WTC11 (cell line): ENCODE results near the gene EEF2KMT. TPM values are rescaled to one million over a fixed set of nuclear protein-coding genes. Genes with fewer than 3 reads are reported as not detected.
"Not testable (repeated sequence)": the region's sequence is repeated elsewhere in the genome, so short reads cannot be mapped to it uniquely, and the experiment has no call there.

Source experiments
- ATAC-seq: fragments of 200-7000 bp; cut with Tn5 transposase; 2 replicates; pipeline ENCODE4 v1.10.0; 2021; ENCODE audit warnings: mild to moderate bottlenecking, moderate library complexity
- CTCF ChIA-PET: fragments of 300-600 bp; sonication (Branson Sonifier 250); formaldehyde crosslinking; loops from one replicate; lab custom pipeline; 2021; ENCODE audit warnings: antibody characterized with exemption; lab: Charles Lee
- POLR2A ChIA-PET: fragments of 350-600 bp; sonication (Branson Sonifier 250); formaldehyde crosslinking; loops from one replicate; lab custom pipeline; 2021; ENCODE audit warnings: antibody characterized with exemption; lab: Charles Lee
- DNase-seq: peaks from one replicate; pipeline ENCODE4 v3.0.0; 2021; ENCODE audit warnings: low spot score
- H3K27ac Mint-ChIP-seq: 2 replicates; pipeline ENCODE4 v1.8.0; 2021; ENCODE audit warnings: mixed read lengths
- H3K27me3 Mint-ChIP-seq: 2 replicates; pipeline ENCODE4 v1.8.0; 2021; ENCODE audit warnings: low read depth, mild to moderate bottlenecking, moderate library complexity, mixed read lengths
- H3K36me3 Mint-ChIP-seq: 2 replicates; pipeline ENCODE4 v1.8.0; 2021; ENCODE audit warnings: mixed read lengths
- H3K4me1 Mint-ChIP-seq: 2 replicates; pipeline ENCODE4 v1.8.0; 2022; ENCODE audit warnings: mixed read lengths
- H3K4me3 Mint-ChIP-seq: 2 replicates; pipeline ENCODE4 v1.8.0; 2021; ENCODE audit warnings: mild to moderate bottlenecking, moderate library complexity, mixed read lengths
- H3K9me3 Mint-ChIP-seq: 2 replicates; pipeline ENCODE4 v1.8.0; 2021; ENCODE audit warnings: mixed read lengths
- ATF3 ChIP-seq: sonication (generic); formaldehyde crosslinking; conservative IDR thresholded peaks from 2 replicates; pipeline ENCODE4 v1.8.1; 2022; ENCODE audit warnings: mild to moderate bottlenecking, missing genetic modification reagents
- ETV6 ChIP-seq: sonication (generic); formaldehyde crosslinking; IDR thresholded peaks from 2 replicates; pipeline ENCODE4 v1.8.1; 2022; ENCODE audit warnings: mild to moderate bottlenecking, missing genetic modification reagents
- GABPB1 ChIP-seq: sonication (generic); formaldehyde crosslinking; IDR thresholded peaks from 2 replicates; pipeline ENCODE4 v1.8.1; 2023; ENCODE audit warnings: mild to moderate bottlenecking, missing genetic modification reagents
- IRF1 ChIP-seq: sonication (generic); formaldehyde crosslinking; IDR thresholded peaks from 2 replicates; pipeline ENCODE4 v1.8.0; 2023; ENCODE audit warnings: missing genetic modification reagents
- MAX ChIP-seq: sonication (generic); formaldehyde crosslinking; IDR thresholded peaks from 2 replicates; pipeline ENCODE4 v1.8.0; 2022; ENCODE audit warnings: mild to moderate bottlenecking, missing genetic modification reagents
- TEAD1 ChIP-seq: sonication (generic); formaldehyde crosslinking; IDR thresholded peaks from 2 replicates; pipeline ENCODE4 v1.8.0; 2022; ENCODE audit warnings: mild to moderate bottlenecking, missing genetic modification reagents
- TEAD4 ChIP-seq: sonication (generic); formaldehyde crosslinking; IDR thresholded peaks from 2 replicates; pipeline ENCODE4 v1.8.0; 2022; ENCODE audit warnings: mild to moderate bottlenecking, missing genetic modification reagents
- TP53 ChIP-seq: sonication (generic); formaldehyde crosslinking; IDR thresholded peaks from 2 replicates; pipeline ENCODE4 v1.8.1; 2023; ENCODE audit warnings: mild to moderate bottlenecking, missing genetic modification reagents
- ZNF121 ChIP-seq: sonication (generic); formaldehyde crosslinking; IDR thresholded peaks from 2 replicates; pipeline ENCODE4 v1.8.0; 2023; ENCODE audit warnings: missing genetic modification reagents
- ZNF281 ChIP-seq: sonication (generic); formaldehyde crosslinking; IDR thresholded peaks from 2 replicates; pipeline ENCODE4 v1.8.0; 2023; ENCODE audit warnings: mild to moderate bottlenecking, missing genetic modification reagents
- ZNF423 ChIP-seq: fragments of 250-450 bp; sonication (Bioruptor Pico); IDR thresholded peaks from 2 replicates; pipeline ENCODE4 v2.1.2; 2022; ENCODE audit warnings: mild to moderate bottlenecking, moderate library complexity
- total RNA-seq: library from RNA; stranded (reverse); gene quantifications from 3 replicates; pipeline ENCODE4 v1.2.3, GENCODE V29; 2021

Gene EEF2KMT
- total RNA-seq, 1 experiment from 2014 or later: 19.6 TPM

GRCh38 chr16:5143761-5144620, 46.4 kb upstream of the EEF2KMT start:
- H3K4me1 Mint-ChIP-seq: peaks cover 5% of the 10 kb centered on the region; the same call in 1 of the 2 replicates

GRCh38 chr16:5140151-5140550, 42.6 kb upstream of the EEF2KMT start:
- ATAC-seq, H3K4me3 Mint-ChIP-seq, CTCF ChIA-PET, DNase-seq, POLR2A ChIA-PET, H3K27ac Mint-ChIP-seq, H3K9me3 Mint-ChIP-seq, H3K27me3 Mint-ChIP-seq, H3K36me3 Mint-ChIP-seq: not testable (repeated sequence)
- peaks cover 18% of the 10 kb centered on the region for H3K4me1 Mint-ChIP-seq

More at GRCh38 chr16:5143761-5144620, 46.4 kb upstream of the EEF2KMT start:
- ChIA-PET CTCF (interaction anchor here (0.8 kb wide), 1 partner anchor 11 kb away, joined by 3 read pairs; no protein-coding TSS in a partner anchor), POLR2A (no interaction called here)
- ATAC-seq (no peak), DNase-seq (no peak)
- TF ChIP-seq IRF1 (CRISPR knock-in tag) (no peak), GABPB1 (peak; percentile 95), ZNF121 (CRISPR knock-in tag) (peak; percentile 88)
- H3K4me3 Mint-ChIP-seq: no peak overlapping the region
- no peaks in the 10 kb centered on the region for H3K36me3 Mint-ChIP-seq
- no peaks in the 10 kb centered on the region for H3K9me3 Mint-ChIP-seq
- H3K27ac Mint-ChIP-seq: no peak overlapping the region
- no peaks in the 10 kb centered on the region for H3K27me3 Mint-ChIP-seq

- Mint-ChIP-seq H3K4me3 (peak overlapping the region; percentile 58), H3K4me1 (peaks cover 40% of the 10 kb centered on the region), H3K27ac (peak overlapping the region; percentile 97)
- H3K36me3 Mint-ChIP-seq, POLR2A ChIA-PET, H3K27me3 Mint-ChIP-seq, H3K9me3 Mint-ChIP-seq: not testable (repeated sequence)
- DNase-seq: peak; percentile 53
- CTCF ChIA-PET: interaction anchor here (0.7 to 2.9 kb wide), 2 partner anchors 36 to 461 kb away, joined by 4 to 12 read pairs; no protein-coding TSS in a partner anchor
- TF ChIP-seq ZNF281 (CRISPR knock-in tag): 0 out of 2 replicates have a peak, but pooled peaks have one; percentile 30
- TF ChIP-seq ATF3 (CRISPR knock-in tag): peak; percentile 75
- peak; percentile 43; the same call in 1 of the 2 replicates for TF ChIP-seq TEAD1 (CRISPR knock-in tag)
- TF ChIP-seq MAX (CRISPR knock-in tag): peak; percentile 51
- 0 out of 2 replicates have a peak, but pooled peaks have one; percentile 22 for TF ChIP-seq TEAD4 (CRISPR knock-in tag)
- peak; percentile 47; the same call in 1 of the 2 replicates for TF ChIP-seq ZNF423 (CRISPR knock-in tag)
- 0 out of 2 replicates have a peak, but pooled peaks have one; percentile 44 for TF ChIP-seq TP53 (CRISPR knock-in tag)
- peak; percentile 96 for TF ChIP-seq GABPB1
- TF ChIP-seq ETV6: peak; percentile 47; the same call in 1 of the 2 replicates
- ATAC-seq: peak; percentile 78
Observed at GRCh38 chr16:5134739-5135452, 37.3 kb upstream of the EEF2KMT start.

- not testable (repeated sequence) for H3K27me3 Mint-ChIP-seq, H3K27ac Mint-ChIP-seq, H3K36me3 Mint-ChIP-seq, H3K9me3 Mint-ChIP-seq, ATAC-seq, H3K4me3 Mint-ChIP-seq
- ChIA-PET POLR2A (interaction anchor here (0.5 kb wide), 2 partner anchors 244 to 530 kb away, joined by 3 to 6 read pairs; no protein-coding TSS in a partner anchor), CTCF (interaction anchor here (0.6 to 2.9 kb wide), 9 partner anchors 9 to 357 kb away, joined by 3 to 12 read pairs (median 3); no protein-coding TSS in a partner anchor)
- DNase-seq: peak; percentile 17
- peaks cover 40% of the 10 kb centered on the region for H3K4me1 Mint-ChIP-seq
Observed at GRCh38 chr16:5132915-5133600, 35.5 kb upstream of the EEF2KMT start.

- H3K27ac Mint-ChIP-seq, H3K9me3 Mint-ChIP-seq, H3K4me3 Mint-ChIP-seq, DNase-seq, H3K27me3 Mint-ChIP-seq, H3K36me3 Mint-ChIP-seq, CTCF ChIA-PET, POLR2A ChIA-PET, ATAC-seq: not testable (repeated sequence)
- peaks cover 39% of the 10 kb centered on the region for H3K4me1 Mint-ChIP-seq
Observed at GRCh38 chr16:5131467-5132004, 33.9 kb upstream of the EEF2KMT start.

GRCh38 chr16:5117300-5118087, 19.9 kb upstream of the EEF2KMT start:
- H3K9me3 Mint-ChIP-seq, POLR2A ChIA-PET, H3K27ac Mint-ChIP-seq, H3K36me3 Mint-ChIP-seq, H3K27me3 Mint-ChIP-seq, H3K4me3 Mint-ChIP-seq, ATAC-seq, CTCF ChIA-PET: not testable (repeated sequence)
- H3K4me1 Mint-ChIP-seq: peaks cover 11% of the 10 kb centered on the region
- DNase-seq: peak; percentile 23
